HepG2 (cell line): Measurements from ENCODE around the gene NOC4L. TPM values are rescaled to one million over a fixed set of nuclear protein-coding genes. Genes with fewer than 3 reads are reported as not detected.

ENCODE experiments used
- ATAC-seq: fragments of 200-7000 bp; cut with Tn5 transposase; 3 replicates; pipeline ENCODE4 v1.9.1; 2020; ENCODE audit warnings: mild to moderate bottlenecking, moderate library complexity
- BruUV-seq: library from RNA; stranded (reverse); fragments of 400-500 nt; replicated peaks from 2 replicates; lab custom pipeline; 2021; lab: Mats Ljungman, UMichigan
- CTCF ChIA-PET: fragments of 300-600 bp; formaldehyde crosslinking; extraction: SDS; loops from one replicate; lab custom pipeline; 2021; ENCODE audit warnings: low total read pairs, inconsistent platforms, low intra/inter-chr PET ratio; lab: Yijun Ruan, JAX
- POLR2A ChIA-PET: fragments of 350-600 bp; sonication (Branson Sonifier 250); formaldehyde crosslinking; loops from one replicate; lab custom pipeline; 2020; ENCODE audit warnings: antibody characterized with exemption, inconsistent platforms; lab: Yijun Ruan, JAX
- DNase-seq: peaks from one replicate; pipeline ENCODE4 v3.0.0-alpha.2; 2015; ENCODE audit warnings: low spot score
- FAIRE-seq: peaks from 3 replicates; lab custom pipeline; 2011; peaks lifted over from hg19 to GRCh38; lab: Jason Lieb, UNC
- H2AFZ ChIP-seq: one replicate; pipeline ENCODE4 v1.6.1; 2011; ENCODE audit warnings: low read length, inconsistent platforms
- H3K27ac ChIP-seq: fragments of 300-600 bp; 3 replicates; pipeline ENCODE4 v1.8.0; 2011; ENCODE audit warnings: mixed run types, mild to moderate bottlenecking, mixed read lengths, low read length, inconsistent platforms; ENCODE audit not compliant: insufficient read depth; ENCODE audit errors: extremely low read length
- H3K27me3 ChIP-seq, 2 experiments: fragments of 200-600 bp in 1 of 2; 2 replicates in 1 of 2; 3 replicates in 1 of 2; pipeline versions ENCODE4 v1.6.0 to v1.8.0; 2011; ENCODE audit warnings: low read length in 2 of 2, mild to moderate bottlenecking in 2 of 2, moderate library complexity in 2 of 2, inconsistent platforms in 1 of 2; ENCODE audit not compliant: insufficient read depth in 2 of 2, control insufficient read depth in 1 of 2
- H3K36me3 ChIP-seq, 2 experiments: fragments of 200-600 bp in 1 of 2; replicated peaks in 1 of 2; 2 replicates in 1 of 2; 3 replicates in 1 of 2; pipeline versions ENCODE4 v1.5.1 to v1.8.0; 2011; ENCODE audit warnings: low read length in 2 of 2, inconsistent platforms in 1 of 2; ENCODE audit not compliant: insufficient read depth in 2 of 2, control insufficient read depth in 1 of 2
- H3K4me1 ChIP-seq: 2 replicates; pipeline ENCODE4 v1.5.1; 2012; ENCODE audit warnings: low read length, inconsistent platforms; ENCODE audit not compliant: insufficient read depth
- H3K4me2 ChIP-seq: 2 replicates; pipeline ENCODE4 v1.6.0; 2011; ENCODE audit warnings: low read depth, low read length, inconsistent platforms
- H3K4me3 ChIP-seq, 3 experiments: fragments of 200-600 bp in 1 of 3; sonication (generic), shearing (Covaris generic) in 1 of 3; replicated peaks in 1 of 3; 2 replicates each; pipeline ENCODE4 v1.5.1; 2011 to 2016; ENCODE audit warnings: low read length in 3 of 3, inconsistent platforms in 2 of 3, low read depth in 2 of 3, mild to moderate bottlenecking in 2 of 3, control low read depth in 1 of 3, mixed read lengths in 1 of 3; ENCODE audit not compliant: insufficient read depth in 1 of 3
- H3K79me2 ChIP-seq: one replicate; pipeline ENCODE4 v1.6.1; 2011; ENCODE audit warnings: low read length, inconsistent platforms; ENCODE audit not compliant: insufficient read depth
- H3K9ac ChIP-seq: 2 replicates; pipeline ENCODE4 v1.6.0; 2011; ENCODE audit warnings: mild to moderate bottlenecking, low read depth, low read length, inconsistent platforms; ENCODE audit not compliant: insufficient read depth
- H3K9me3 ChIP-seq: 2 replicates; pipeline ENCODE4 v1.5.1; 2012; ENCODE audit warnings: mild to moderate bottlenecking, low read length
- H4K20me1 ChIP-seq: 2 replicates; pipeline ENCODE4 v1.6.0; 2011; ENCODE audit warnings: inconsistent platforms, mild to moderate bottlenecking, low read length, moderate library complexity; ENCODE audit not compliant: insufficient read depth
- AKAP8 ChIP-seq: sonication (generic); formaldehyde crosslinking; IDR thresholded peaks from 2 replicates; pipeline ENCODE4 v1.5.1; 2020; ENCODE audit warnings: mild to moderate bottlenecking, missing genetic modification reagents
- ATF3 ChIP-seq: sonication (generic); formaldehyde crosslinking; IDR thresholded peaks from 2 replicates; pipeline ENCODE4 v1.4.0; 2020; ENCODE audit warnings: missing genetic modification reagents
- ATF7-NPFF ChIP-seq: sonication (generic); formaldehyde crosslinking; IDR thresholded peaks from 2 replicates; pipeline ENCODE4 v1.8.1; 2023; ENCODE audit warnings: mild to moderate bottlenecking, low read depth, missing genetic modification reagents, moderate library complexity
- CERS6 ChIP-seq: sonication (generic); formaldehyde crosslinking; IDR thresholded peaks from 2 replicates; pipeline ENCODE4 v1.5.0; 2020; ENCODE audit warnings: missing genetic modification reagents
- EHMT2 ChIP-seq: fragments of 200-600 bp; sonication (generic); IDR thresholded peaks from 2 replicates; pipeline ENCODE4 v1.7.0; 2017; ENCODE audit warnings: antibody characterized with exemption, low read depth, low read length, borderline replicate concordance
- ERF ChIP-seq: IDR thresholded peaks from 2 replicates; pipeline ENCODE4 v1.6.1; 2018; ENCODE audit warnings: missing biosample characterization, missing genetic modification reagents
- ESRRA ChIP-seq: sonication (generic); formaldehyde crosslinking; IDR thresholded peaks from 2 replicates; pipeline ENCODE4 v1.5.1; 2020; ENCODE audit warnings: mild to moderate bottlenecking, low read depth, missing genetic modification reagents
- FOSL1 ChIP-seq: sonication (generic); formaldehyde crosslinking; IDR thresholded peaks from 2 replicates; pipeline ENCODE4 v1.9.0; 2021; ENCODE audit warnings: missing genetic modification reagents, borderline replicate concordance
- KDM5A ChIP-seq: fragments of 200-600 bp; sonication (generic); IDR thresholded peaks from 2 replicates; pipeline ENCODE4 v1.7.0; 2018; ENCODE audit warnings: antibody characterized with exemption, mild to moderate bottlenecking, low read length, borderline replicate concordance
- SIN3B ChIP-seq: fragments of 150-350 bp; IDR thresholded peaks from 2 replicates; pipeline ENCODE4 v1.6.1; 2014; ENCODE audit warnings: low read length
- SIX4 ChIP-seq: sonication (generic); formaldehyde crosslinking; IDR thresholded peaks from 2 replicates; pipeline ENCODE4 v1.4.0; 2020; ENCODE audit warnings: missing genetic modification reagents
- SKI ChIP-seq: fragments of 450-650 bp; IDR thresholded peaks from one replicate; pipeline ENCODE4 v1.6.1; 2018; ENCODE audit warnings: mild to moderate bottlenecking; ENCODE audit not compliant: partially characterized antibody
- TSC22D2 ChIP-seq: sonication (generic); formaldehyde crosslinking; IDR thresholded peaks from 2 replicates; pipeline ENCODE4 v1.5.1; 2020; ENCODE audit warnings: missing genetic modification reagents, mild to moderate bottlenecking, borderline replicate concordance
- ZKSCAN1 ChIP-seq: fragments of 150-350 bp; IDR thresholded peaks from 2 replicates; pipeline ENCODE4 v1.6.1; 2014; ENCODE audit warnings: low read length
- ZNF354B ChIP-seq: sonication (generic); formaldehyde crosslinking; IDR thresholded peaks from 2 replicates; pipeline ENCODE4 v1.8.0; 2022; ENCODE audit warnings: mild to moderate bottlenecking, missing genetic modification reagents
- ZNF780A ChIP-seq: sonication (generic); formaldehyde crosslinking; IDR thresholded peaks from 2 replicates; pipeline ENCODE4 v1.8.0; 2022; ENCODE audit warnings: mild to moderate bottlenecking, missing genetic modification reagents, moderate library complexity
- WGBS: methylation state at CpG from one replicate; pipeline ENCODE4 v1.1.6; 2017; ENCODE audit warnings: low lambda C conversion rate; 5-methylcytosine and 5-hydroxymethylcytosine counted together
- in situ Hi-C: cut with HindIII; loops from 2 replicates; pipeline ENCODE4 v1.10.0; 2017; ENCODE audit warnings: low pct_unique_long_range_greater_than_20kb; ENCODE audit not compliant: extremely low pct_ligation_motif_present
- intact Hi-C: fragments of 100-400 bp; cut with micrococcal nuclease; formaldehyde crosslinking; loops from one replicate; pipeline ENCODE4 v1.10.0; 2022; ENCODE audit not compliant: unreplicated experiment
- polyA plus RNA-seq, 8 experiments: library from polyadenylated mRNA; depleted of rRNA in 3 of 8; stranded (reverse) in 7 of 8; unstranded in 1 of 8; fragments of >200 nt; fragmentation: Illumina TruSeq in 4 of 8; extraction: Trizol in 4 of 8; gene quantifications; 2 replicates each; pipeline versions ENCODE4 v1.2.1 to v1.2.3, GENCODE V29; 2011 to 2016; ENCODE audit warnings: low read depth in 4 of 8, missing spikeins in 1 of 8, mixed read lengths in 1 of 8; ENCODE audit not compliant: insufficient read depth in 1 of 8
- total RNA-seq, 5 experiments: library from RNA; depleted of rRNA; stranded (reverse); fragments of >200 nt; fragmentation: Illumina TruSeq; extraction: Trizol; gene quantifications; 2 replicates each; pipeline ENCODE4 v1.2.3, GENCODE V29; 2016; ENCODE audit warnings: low read depth in 1 of 5
- TF ChIP-seq, protein P1 (sequence below): IDR thresholded peaks from 2 replicates; pipeline ENCODE4 v1.6.1; 2016; ENCODE audit warnings: missing genetic modification reagents, missing compliant biosample characterization
- TF ChIP-seq, protein P2 (sequence below): sonication (generic); formaldehyde crosslinking; IDR thresholded peaks from 2 replicates; pipeline ENCODE4 v1.8.1; 2023; ENCODE audit warnings: mild to moderate bottlenecking, moderate library complexity, missing genetic modification reagents

The NOC4L gene
- total and polyA plus RNA-seq, 2 of the 13 experiments (the other 11 are each of a cell fraction or from before 2014, with no cell fraction given) = 4.3 to 14.6 TPM

GRCh38 chr12:132159555-132160003 lies 15.3 kb downstream of the NOC4L start:
- 11% methylated on average over 8 of the region's 14 CpGs for WGBS

DNA sequence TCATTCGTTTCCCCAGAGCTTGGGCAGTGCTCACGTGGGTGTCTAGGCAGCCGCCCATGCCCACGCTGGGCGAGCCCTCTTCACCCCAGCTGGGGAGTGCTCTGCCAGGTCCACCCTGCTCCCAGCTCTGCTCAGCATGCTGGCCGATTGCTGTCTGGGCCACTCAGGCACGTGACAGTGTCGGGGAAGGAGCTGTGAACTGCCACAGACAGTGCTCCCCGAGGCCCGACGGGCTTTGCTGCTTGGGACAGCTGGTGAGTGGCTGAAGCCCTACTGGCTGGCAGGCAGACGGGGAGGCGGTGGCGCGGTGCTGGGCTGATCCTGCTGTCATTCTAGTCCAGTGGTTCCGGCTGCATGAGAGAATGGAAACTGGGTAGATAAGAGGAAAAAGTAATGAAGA lies 15.8 kb downstream of the NOC4L start:
- no peak overlapping the region for H3K27ac ChIP-seq
- peaks cover 3% of the 10 kb centered on the region; the same call in 1 of the 2 replicates for H3K4me1 ChIP-seq
- H3K9ac ChIP-seq = no peak overlapping the region
- DNase-seq (no peak), FAIRE-seq (no peak)
- intact Hi-C loops = no loop called here
- WGBS = 36% methylated on average over 16 of the region's 16 CpGs
- no TSS peak for BruUV-seq
- H3K4me3 ChIP-seq = no peak overlapping the region
- in situ Hi-C loops = no loop called here
- H3K4me2 ChIP-seq = no peak overlapping the region
- H3K79me2 ChIP-seq = no peaks in the 10 kb centered on the region
- H3K9me3 ChIP-seq = no peaks in the 10 kb centered on the region
- H3K27me3 ChIP-seq = peaks cover 2 to 21% of the 10 kb centered on the region in 2 experiments; a peak in 3 of 5 replicates
- CTCF ChIA-PET = no interaction called here
- H4K20me1 ChIP-seq = 0 out of 2 replicates have a peak, but pooled peaks cover 3% of the 10 kb centered on the region
- no peak overlapping the region for H2AFZ ChIP-seq
- peaks cover 0 to 2% of the 10 kb centered on the region in 2 experiments; a peak in 2 of 5 replicates for H3K36me3 ChIP-seq
- TF ChIP-seq, protein P1, sequence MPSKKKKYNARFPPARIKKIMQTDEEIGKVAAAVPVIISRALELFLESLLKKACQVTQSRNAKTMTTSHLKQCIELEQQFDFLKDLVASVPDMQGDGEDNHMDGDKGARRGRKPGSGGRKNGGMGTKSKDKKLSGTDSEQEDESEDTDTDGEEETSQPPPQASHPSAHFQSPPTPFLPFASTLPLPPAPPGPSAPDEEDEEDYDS (CRISPR knock-in tag) = no peak
- no peak for TF ChIP-seq FOSL1 (CRISPR knock-in tag)
- TF ChIP-seq, protein P2, sequence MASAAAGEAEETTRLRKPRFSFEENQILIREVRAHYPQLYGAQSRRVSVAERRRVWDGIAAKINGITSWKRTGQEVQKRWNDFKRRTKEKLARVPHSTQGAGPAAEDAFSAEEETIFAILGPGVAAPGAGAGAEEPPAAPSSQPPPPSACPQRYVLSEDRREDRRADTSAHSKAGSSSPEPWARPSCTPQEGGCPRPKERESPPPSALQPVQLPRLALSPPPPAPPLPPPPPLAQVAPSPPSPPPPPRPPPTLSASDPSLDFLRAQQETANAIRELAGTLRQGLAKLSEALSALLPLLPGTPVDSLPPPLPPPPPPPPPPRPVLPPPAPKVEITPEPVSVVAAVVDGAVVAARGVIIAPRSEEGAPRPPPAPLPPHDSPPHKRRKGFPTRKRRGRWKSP (CRISPR knock-in tag) = no peak
- TF ChIP-seq CERS6 = no peak
- no peak for TF ChIP-seq ZKSCAN1
- TF ChIP-seq SIN3B = no peak
- no peak for TF ChIP-seq TSC22D2
- TF ChIP-seq, all 625 proteins: peak for 0
- POLR2A ChIA-PET = no interaction called here
- no peak for ATAC-seq

More at GRCh38 chr12:132159555-132160003, 15.3 kb downstream of the NOC4L start:
- no peaks in the 10 kb centered on the region for H3K79me2 ChIP-seq
- intact Hi-C loops (no loop called here), in situ Hi-C loops (no loop called here)
- no peaks in the 10 kb centered on the region for H3K9me3 ChIP-seq
- H4K20me1 ChIP-seq = 0 out of 2 replicates have a peak, but pooled peaks cover 3% of the 10 kb centered on the region
- no peak overlapping the region for H3K4me2 ChIP-seq
- no TSS peak for BruUV-seq
- no peak overlapping the region for H3K27ac ChIP-seq
- H3K27me3 ChIP-seq = peaks cover 2 to 21% of the 10 kb centered on the region in 2 experiments; a peak in 3 of 5 replicates
- POLR2A ChIA-PET = no interaction called here
- no peak overlapping the region for H3K4me3 ChIP-seq
- H3K4me1 ChIP-seq = peaks cover 7% of the 10 kb centered on the region
- FAIRE-seq = no peak
- no peak for ATAC-seq
- H3K9ac ChIP-seq = no peak overlapping the region
- CTCF ChIA-PET = no interaction called here
- no peak for DNase-seq
- TF ChIP-seq ATF3 (CRISPR knock-in tag) = no peak
- TF ChIP-seq SIX4 (CRISPR knock-in tag) = no peak
- no peak for TF ChIP-seq ZNF780A
- TF ChIP-seq KDM5A = no peak
- no peak for TF ChIP-seq ESRRA (CRISPR knock-in tag)
- no peak for TF ChIP-seq ZNF354B (CRISPR knock-in tag)
- TF ChIP-seq ERF = no peak
- no peak for TF ChIP-seq EHMT2
- no peak for TF ChIP-seq AKAP8
- no peak for TF ChIP-seq ATF7-NPFF (CRISPR knock-in tag)
- TF ChIP-seq SKI = no peak
- no peak overlapping the region for H2AFZ ChIP-seq
- H3K36me3 ChIP-seq = peaks cover 0 to 2% of the 10 kb centered on the region in 2 experiments; a peak in 2 of 5 replicates
